Upper lobe of left lung (tissue), 4 donors: Measurements from ENCODE around the gene WARS2.

Experiments
- CTCF ChIP-seq, 6 experiments: fragments of 450-650 bp in 4 of 6; fragments of 200-600 bp in 2 of 6; sonication (generic) in 2 of 6; IDR thresholded peaks; one replicate each; pipeline ENCODE4 v1.5.1; 2016 to 2019; ENCODE audit warnings: antibody characterized with exemption in 6 of 6
- POLR2A ChIP-seq, 4 donors: fragments of 450-650 bp; IDR thresholded peaks; one replicate each; pipeline ENCODE4 v1.5.1; 2016 to 2017; ENCODE audit warnings: antibody characterized with exemption in 4 of 4, mild to moderate bottlenecking in 2 of 4
- POLR2AphosphoS5 ChIP-seq, 2 donors: sonication (generic); formaldehyde crosslinking; IDR thresholded peaks; one replicate each; pipeline ENCODE4 v1.5.1; 2017; ENCODE audit warnings: antibody characterized with exemption in 2 of 2

GRCh38 chr1:119027759-119028158 is 112.7 kb downstream of the WARS2 start:
- TF ChIP-seq POLR2A (IDR thresholded peaks at IDR 0.05) = no peak
- no peak for TF ChIP-seq CTCF (IDR thresholded peaks at IDR 0.05)
- TF ChIP-seq POLR2AphosphoS5 (IDR thresholded peaks at IDR 0.05) = no peak
